AML-193 (cell line): ENCODE data around the gene CBS.
"Not testable (repeated sequence)": the region's sequence is repeated elsewhere in the genome, so short reads cannot be mapped to it uniquely, and the experiment has no call there.

ENCODE experiments used
- DNase-seq, 2 experiments: peaks; one replicate each; lab custom pipeline; 2025; lab: John Stamatoyannopoulos, UW

The CBS gene

GRCh38 chr21:43025636-43026180 is 49.9 kb downstream of the CBS start:
- no peak for DNase-seq

GRCh38 chr21:43024439-43025136 is 51.0 kb downstream of the CBS start:
- DNase-seq = no peak

GRCh38 chr21:43023175-43023574 is 52.5 kb downstream of the CBS start:
- no peak for DNase-seq

GRCh38 chr21:43021756-43022600 is 53.7 kb downstream of the CBS start:
- DNase-seq = no peak

- no peak for DNase-seq
Observed at GRCh38 chr21:43021191-43021590, 54.4 kb downstream of the CBS start.

- no peak for DNase-seq
Observed at GRCh38 chr21:43020771-43021170, 54.9 kb downstream of the CBS start.

- no peak for DNase-seq
Observed at GRCh38 chr21:43020177-43020576, 55.5 kb downstream of the CBS start.

- DNase-seq = no peak
Observed at GRCh38 chr21:43018519-43018918, 57.1 kb downstream of the CBS start.

GRCh38 chr21:43016728-43017127 is 58.9 kb downstream of the CBS start:
- DNase-seq = no peak

- DNase-seq = no peak
Observed at GRCh38 chr21:43015906-43016540, 59.6 kb downstream of the CBS start.

- no peak for DNase-seq
Observed at GRCh38 chr21:43012596-43012995, 63.0 kb downstream of the CBS start.

- no peak for DNase-seq
Observed at GRCh38 chr21:43006874-43007208, 68.8 kb downstream of the CBS start.

GRCh38 chr21:43006051-43006873 is 69.4 kb downstream of the CBS start:
- not testable (repeated sequence) for DNase-seq

- DNase-seq = no peak
Observed at GRCh38 chr21:43005635-43006034, 70.0 kb downstream of the CBS start.

- no peak for DNase-seq
Observed at GRCh38 chr21:43004926-43005325, 70.7 kb downstream of the CBS start.
